ENCODE data around the gene HAGH.
"Not testable (repeated sequence)": the region's sequence is repeated elsewhere in the genome, so short reads cannot be mapped to it uniquely, and the experiment has no call there.

Gene HAGH

DNA sequence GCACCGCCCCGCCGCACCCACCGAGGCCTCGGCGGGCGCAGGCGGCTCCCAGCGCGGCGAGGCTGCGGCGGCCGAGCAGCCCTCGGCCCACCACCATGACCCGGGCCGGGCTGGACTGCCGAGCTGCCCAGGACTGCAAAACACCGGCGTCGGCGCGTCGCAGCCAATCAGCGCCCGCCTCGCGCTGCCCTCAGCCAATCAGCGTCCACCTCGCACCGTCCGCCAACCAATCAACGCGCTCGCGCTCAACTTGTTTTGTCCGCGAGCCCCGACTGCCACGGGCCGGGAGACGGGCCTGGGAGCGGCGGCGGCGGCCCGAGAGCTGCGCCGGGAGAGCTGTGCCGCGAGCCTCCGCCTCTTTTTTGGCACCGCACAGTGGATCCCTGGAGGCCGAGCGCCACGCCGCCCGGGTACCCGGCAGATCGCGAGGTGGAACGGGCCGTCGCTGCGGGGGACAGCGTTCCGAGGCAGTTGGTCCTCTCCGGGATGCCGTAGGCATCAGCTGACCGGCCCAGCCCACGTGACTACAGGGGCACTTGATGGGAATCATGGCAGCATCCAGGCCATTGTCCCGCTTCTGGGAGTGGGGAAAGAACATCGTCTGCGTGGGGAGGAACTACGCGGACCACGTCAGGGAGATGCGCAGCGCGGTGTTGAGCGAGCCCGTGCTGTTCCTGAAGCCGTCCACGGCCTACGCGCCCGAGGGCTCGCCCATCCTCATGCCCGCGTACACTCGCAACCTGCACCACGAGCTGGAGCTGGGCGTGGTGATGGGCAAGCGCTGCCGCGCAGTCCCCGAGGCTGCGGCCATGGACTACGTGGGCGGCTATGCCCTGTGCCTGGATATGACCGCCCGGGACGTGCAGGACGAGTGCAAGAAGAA lies at the start of gene HAGH, which contains the start of gene FAHD1:
HAGH (minus strand) TSS at position 135 of the 883 bp plus-strand sequence; CDS start at position 97, 38 bp downstream.
FAHD1 (plus strand) TSS at position 516 of the 883 bp plus-strand sequence; CDS start at position 549, 33 bp downstream.
- peak; percentile 94 for DNase-seq

GRCh38 chr16:1876066-1876465 lies 49.4 kb upstream of the HAGH start:
- DNase-seq, result not testable (repeated sequence)

DNA sequence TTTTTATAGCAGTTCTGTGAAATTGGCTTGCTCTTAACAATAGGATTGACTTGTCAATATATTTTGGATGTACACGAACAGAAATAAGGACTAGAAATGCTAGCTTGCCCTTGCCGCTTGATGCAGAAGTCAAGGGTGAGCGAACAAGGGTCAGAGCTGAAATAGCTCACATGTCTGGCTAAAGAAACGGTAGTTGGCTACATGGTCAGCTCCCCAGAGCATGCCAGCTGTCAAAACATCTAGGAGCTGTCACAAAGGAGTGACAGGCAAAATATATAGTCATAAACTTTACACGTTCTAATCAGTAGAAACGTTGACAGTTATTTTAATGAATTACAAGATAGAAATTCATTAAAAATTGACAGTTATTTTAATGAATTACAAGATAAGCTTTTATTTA lies 48.2 kb upstream of the HAGH start:
- DNase-seq, result no peak

- DNase-seq, result peak; percentile 10
Observed at GRCh38 chr16:1871974-1872635, 45.5 kb upstream of the HAGH start, which contains the start of gene MEIOB. Gene MEIOB (minus strand): TSS chr16:1872164. CDS start chr16:1868175, 3,989 bp downstream.

- no peak for DNase-seq
Observed at GRCh38 chr16:1870365-1871082, 43.9 kb upstream of the HAGH start.

DNA sequence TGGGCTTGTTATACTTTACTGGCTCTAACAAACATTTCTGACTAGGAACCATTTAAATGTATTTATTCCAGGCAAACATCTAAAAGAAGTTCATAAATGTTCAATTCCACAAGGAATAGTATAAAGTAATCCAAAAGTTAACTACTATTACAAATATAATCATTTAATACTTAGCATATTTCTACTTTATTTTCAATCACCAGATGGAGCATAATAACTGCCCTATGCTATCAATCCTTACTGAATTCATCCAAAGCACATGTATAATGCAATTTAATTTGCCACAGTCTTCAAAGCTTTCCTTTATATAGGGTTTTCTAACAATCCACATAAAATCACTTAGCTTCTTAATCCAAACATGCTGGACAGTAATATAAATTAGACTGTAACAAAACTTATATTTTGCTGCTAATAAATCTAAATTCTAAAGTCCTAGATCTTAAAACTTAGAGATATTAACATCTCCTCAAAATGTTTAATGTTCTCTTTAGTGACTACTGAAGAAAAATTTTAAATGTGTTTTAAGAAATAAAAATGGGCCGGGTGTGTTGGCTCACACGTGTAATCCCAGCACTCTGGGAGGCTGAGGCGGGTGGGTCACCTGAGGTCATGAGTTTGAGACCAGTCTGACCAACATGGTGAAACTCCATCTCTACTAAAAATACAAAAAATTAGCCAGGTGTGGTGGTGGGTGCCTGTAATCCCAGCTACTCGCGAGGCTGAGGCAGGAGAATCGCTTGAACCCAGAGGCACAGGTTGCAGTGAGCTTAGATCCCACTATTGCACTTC lies 39.5 kb upstream of the HAGH start:
- no peak for DNase-seq

DNA sequence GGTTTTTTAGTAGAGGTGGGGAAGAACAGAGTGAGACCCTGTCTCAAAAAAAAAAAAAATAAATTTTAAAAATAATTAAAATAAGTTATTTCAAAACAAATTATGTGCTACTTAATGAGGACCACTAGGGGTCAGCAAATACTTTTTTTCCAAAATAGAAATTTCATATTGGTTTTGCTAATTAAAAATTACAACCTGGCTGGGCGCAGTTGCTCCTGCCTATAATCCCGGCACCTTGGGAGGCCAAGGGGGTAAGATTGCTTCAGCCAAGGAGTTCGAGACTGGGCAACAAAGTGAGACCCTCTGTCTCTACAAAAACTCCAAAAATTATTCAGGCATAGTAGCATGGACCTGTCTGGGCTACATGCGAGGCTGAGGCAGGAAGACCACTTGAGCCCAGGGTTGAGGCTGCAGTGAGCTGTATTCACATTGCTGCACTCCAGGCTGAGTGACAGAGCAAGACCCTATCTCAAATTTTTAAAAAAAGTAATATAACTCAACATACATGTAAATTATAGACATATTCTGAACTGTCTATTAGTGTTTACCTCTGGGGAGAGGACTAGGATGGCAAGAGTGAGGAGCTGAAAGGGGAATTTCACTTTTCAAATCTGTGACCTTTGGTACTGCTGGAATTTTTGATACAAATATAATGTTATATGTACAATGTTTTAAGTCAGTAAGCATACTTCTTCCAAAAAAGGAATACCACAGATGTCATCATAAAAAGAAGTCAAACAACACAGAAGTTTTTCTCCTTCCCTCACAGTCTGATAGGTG lies 37.2 kb upstream of the HAGH start:
- DNase-seq, result peak; percentile 49

GRCh38 chr16:1862394-1862793 lies 35.8 kb upstream of the HAGH start:
- DNase-seq, result no peak

DNA sequence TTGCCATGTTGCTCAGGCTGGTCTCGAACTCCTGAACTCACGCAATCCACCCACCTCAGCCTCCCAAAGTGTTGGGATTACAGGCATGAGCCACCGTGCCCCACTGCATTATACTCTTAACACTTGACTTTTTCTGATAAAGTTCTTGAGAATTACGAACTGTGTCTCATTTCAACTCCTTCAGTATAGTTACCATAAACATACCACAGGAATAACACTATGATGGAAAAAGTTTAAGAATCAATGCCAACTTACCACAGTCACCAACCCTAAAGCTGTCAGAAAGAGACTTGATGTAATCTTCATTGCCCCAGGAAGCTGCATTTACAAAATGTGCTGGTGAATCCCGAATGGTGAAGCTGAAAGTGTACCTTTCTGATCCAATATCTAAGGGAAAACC lies 35.1 kb upstream of the HAGH start:
- no peak for DNase-seq

DNA sequence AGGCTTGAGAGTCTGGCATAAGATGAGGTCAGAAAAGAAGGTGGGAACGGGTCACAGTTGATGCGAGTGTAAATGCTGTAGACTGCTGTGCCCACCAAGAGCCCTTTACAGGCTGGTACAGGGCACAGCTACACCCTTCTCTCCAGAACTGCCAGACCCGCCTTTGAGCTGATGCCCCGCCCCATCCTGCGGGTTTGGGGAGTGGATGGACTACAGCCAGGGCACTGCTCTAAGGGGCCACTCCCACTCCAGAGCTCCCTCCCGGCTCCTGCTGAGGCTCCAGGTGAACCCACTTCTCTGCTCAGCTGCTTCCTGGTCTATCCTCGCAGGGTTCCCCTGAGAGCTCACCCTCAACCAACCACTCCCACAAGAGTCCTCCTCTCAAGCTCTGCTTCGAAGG lies 33.0 kb upstream of the HAGH start:
- no peak for DNase-seq

DNA sequence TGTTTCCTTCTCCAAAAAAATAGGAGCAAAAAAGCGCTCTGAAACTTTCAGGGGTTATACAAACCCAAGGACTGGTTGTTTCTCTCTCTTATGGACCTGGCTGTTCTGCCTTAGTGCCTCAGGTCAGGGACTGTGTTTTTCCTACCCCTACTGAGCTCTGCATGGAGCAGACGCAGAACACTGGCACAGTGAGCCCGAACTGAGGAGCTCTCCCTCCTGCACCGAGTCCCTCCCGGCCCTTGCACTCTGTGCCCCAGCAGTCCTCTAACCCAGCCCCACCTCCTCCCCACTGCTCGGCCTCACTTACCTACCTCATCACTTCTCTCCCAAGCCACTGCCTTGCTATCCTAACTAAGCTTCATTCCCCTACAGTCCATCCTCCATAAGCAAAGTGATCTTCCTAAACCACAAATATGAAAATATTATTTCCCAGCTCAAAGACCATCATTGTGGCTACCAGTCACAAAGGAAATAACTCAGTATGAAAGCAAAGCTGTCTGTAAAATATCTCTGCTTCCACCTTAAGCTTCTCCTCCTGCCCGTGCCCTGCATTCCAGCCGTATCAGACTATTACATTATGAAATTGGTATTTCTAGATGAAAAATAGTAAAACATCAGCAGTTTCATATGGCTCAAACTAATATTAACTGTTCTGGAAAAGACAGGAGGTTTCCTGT lies 31.7 kb upstream of the HAGH start:
- no peak for DNase-seq

GRCh38 chr16:1857433-1858097 lies 30.9 kb upstream of the HAGH start:
- DNase-seq, result no peak

- DNase-seq, result no peak
Observed at GRCh38 chr16:1851793-1852192, 25.2 kb upstream of the HAGH start.

DNA sequence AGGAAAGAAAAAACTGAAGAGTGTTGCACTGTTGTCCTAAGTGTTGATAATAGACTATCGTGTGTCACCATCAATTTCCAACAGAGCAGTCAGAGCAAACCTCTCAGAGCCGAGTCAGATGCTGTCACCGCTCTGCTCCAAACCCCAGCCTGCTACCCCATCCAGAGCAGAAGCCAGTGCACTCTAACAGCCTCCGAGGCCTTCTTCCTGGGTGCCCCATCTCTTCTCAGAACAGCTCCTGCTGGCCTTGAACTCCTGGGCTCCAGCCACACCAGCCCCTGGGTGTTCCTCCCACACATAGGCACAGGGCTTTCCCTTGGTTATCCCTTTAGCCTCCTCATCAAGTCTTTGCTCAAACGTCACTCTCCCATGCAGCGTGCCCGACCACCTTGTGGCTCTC lies 24.4 kb upstream of the HAGH start:
- no peak for DNase-seq

- DNase-seq, result no peak
Observed at GRCh38 chr16:1846416-1846815, 19.8 kb upstream of the HAGH start.

GRCh38 chr16:1845985-1846384 lies 19.4 kb upstream of the HAGH start:
- DNase-seq, result no peak

DNA sequence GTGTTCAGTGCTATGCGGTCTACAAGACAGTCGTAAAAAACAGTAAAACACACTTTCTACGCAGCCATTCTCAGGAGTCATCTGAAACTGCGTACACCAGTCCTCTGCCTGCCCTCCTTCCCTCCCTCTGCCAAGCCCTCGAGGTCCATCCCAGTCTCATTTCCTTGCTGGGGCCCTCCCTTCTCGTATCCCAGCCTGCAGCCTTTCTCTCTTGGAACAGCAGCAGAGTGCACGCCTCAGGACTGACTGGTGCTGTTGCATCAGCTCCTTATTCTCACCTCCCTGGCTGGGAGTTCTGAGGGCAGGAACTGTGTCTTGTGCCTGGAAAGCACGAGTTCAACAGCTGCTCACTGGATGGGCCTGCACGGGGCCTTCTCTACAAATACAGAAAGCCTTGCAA lies 12.9 kb upstream of the HAGH start:
- DNase-seq, result no peak

DNA sequence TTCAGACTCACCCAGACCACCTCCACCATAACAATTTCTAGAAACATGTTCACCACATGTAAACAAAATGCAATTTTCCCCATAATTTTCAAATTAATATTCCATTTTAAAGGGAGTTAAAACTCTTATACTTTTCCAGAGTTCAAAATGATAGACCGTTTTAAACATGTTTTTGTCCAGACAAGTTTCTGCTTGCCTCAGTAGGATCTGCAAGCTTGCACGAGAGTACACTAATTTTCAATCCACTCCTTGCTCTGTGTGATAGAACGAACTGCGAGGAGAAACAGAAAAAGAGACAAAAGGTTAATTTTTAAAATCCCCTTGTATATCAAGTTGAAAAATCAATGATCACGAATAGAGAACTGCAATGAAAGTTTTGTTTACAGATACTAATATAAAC lies 7.5 kb upstream of the HAGH start:
- DNase-seq, result no peak

GRCh38 chr16:1832838-1833454 lies 6.3 kb upstream of the HAGH start:
- DNase-seq, result no peak
